ENCODE results near the gene SP3. TPM values are rescaled to one million over a fixed set of nuclear protein-coding genes. Genes with fewer than 3 reads are reported as not detected.

The SP3 gene
- total and polyA plus RNA-seq, 2 of the 8 experiments (the other 6 are each of a cell fraction or from before 2014, with no cell fraction given) = 31.0 to 92.1 TPM

GRCh38 chr2:173874894-173875237, 90.3 kb downstream of the SP3 start:
- H3K27ac ChIP-seq (ENCODE audit: low read depth, low read length) = no peak overlapping the region
- TF ChIP-seq E2F6 (IDR thresholded peaks at IDR 0.05) (no peak), NRF1 (IDR thresholded peaks at IDR 0.05; ENCODE audit: low read depth, low read length) (no peak), NANOG (IDR thresholded peaks at IDR 0.05; ENCODE audit: insufficient read depth, low read depth, low read length, poor library complexity, severe bottlenecking) (no peak), BCL11A (IDR thresholded peaks at IDR 0.05; ENCODE audit: low read depth in 2 of 2, low read length in 2 of 2) (no peak), BRCA1 (IDR thresholded peaks at IDR 0.05; ENCODE audit: low read depth, low read length) (no peak), TBP (IDR thresholded peaks at IDR 0.05; ENCODE audit: low read depth, low read length) (no peak), POU5F1 (IDR thresholded peaks at IDR 0.05; ENCODE audit: low read depth, low read length) (no peak), CHD1 (IDR thresholded peaks at IDR 0.05; ENCODE audit: low read depth, low read length) (no peak)
- CTCF ChIA-PET (ENCODE audit: partially characterized antibody) = interaction anchor here (0.8 to 3.3 kb wide), 8 partner anchors 9 to 473 kb away, joined by 3 to 12 read pairs (median 4); no protein-coding TSS in a partner anchor
- H3K14ac ChIP-seq (ENCODE audit: insufficient read length) = no peak overlapping the region
- H3K4me1 ChIP-seq (replicated peaks in 1 of 4; ENCODE audit: control insufficient read depth in 3 of 4, insufficient read depth in 4 of 4, low read length in 3 of 4) = peaks cover 0 to 3% (median 0%) of the 10 kb centered on the region in 4 experiments; a peak in 1 of 7 replicates
- WGBS, 2 experiments (ENCODE audit: extremely low coverage in 1 of 2, insufficient coverage in 1 of 2, insufficient read length in 1 of 2, insufficient replicate concordance in 2 of 2, low coverage in 1 of 2, low lambda C conversion rate in 2 of 2, missing lambda C conversion rate in 1 of 2) = 96% methylated on average over 1 of the region's 1 CpG; no CpG with 5 or more reads in 1 of the 2 experiments
- H3K27me3 ChIP-seq (replicated peaks in 1 of 4; ENCODE audit: control insufficient read depth in 3 of 4, extremely low read depth in 1 of 4, insufficient read depth in 3 of 4, low read length in 3 of 4) = no peaks in the 10 kb centered on the region
- POLR2A ChIA-PET (ENCODE audit: partially characterized antibody) = no interaction called here
- no peak overlapping the region for H2BK5ac ChIP-seq (ENCODE audit: low read depth, low read length)
- no peak overlapping the region for H3K18ac ChIP-seq (ENCODE audit: extremely low read depth, low read length)
- H3K9me3 ChIP-seq (ENCODE audit: insufficient read depth in 2 of 2, low read depth in 1 of 2, low read length in 1 of 2) = no peaks in the 10 kb centered on the region
- H2BK15ac ChIP-seq (ENCODE audit: low read length) = no peak overlapping the region
- H3K36me3 ChIP-seq (ENCODE audit: control insufficient read depth in 2 of 4, insufficient read depth in 4 of 4, low read length in 3 of 4) = no peaks in the 10 kb centered on the region
- H2AFZ ChIP-seq (ENCODE audit: low read length) = no peak overlapping the region
- H4K8ac ChIP-seq (ENCODE audit: extremely low read depth, insufficient read depth, low read length) = no peak overlapping the region
- no peak overlapping the region for H2BK120ac ChIP-seq (replicated peaks; ENCODE audit: low read depth, low read length)
- no peak overlapping the region for H3K4ac ChIP-seq (replicated peaks; ENCODE audit: insufficient read length, low read depth, low read length)
- FAIRE-seq = no peak
- no peak overlapping the region for H3K4me2 ChIP-seq (ENCODE audit: insufficient read depth in 1 of 2, low read depth in 2 of 2, low read length in 2 of 2)
- no peak overlapping the region for H4K5ac ChIP-seq (ENCODE audit: insufficient read length, low read depth, low read length)
- H2BK12ac ChIP-seq (ENCODE audit: low read depth, low read length) = no peak overlapping the region
- no peaks in the 10 kb centered on the region for H3K79me2 ChIP-seq (ENCODE audit: control insufficient read depth in 1 of 2, insufficient read depth in 2 of 2, low read length in 2 of 2)
- H2BK20ac ChIP-seq (ENCODE audit: low read length) = 0 out of 2 replicates have a peak overlapping the region, but pooled peaks have one; percentile 52
- H2AK5ac ChIP-seq (ENCODE audit: low read depth, low read length) = no peak overlapping the region
- H3K4me3 ChIP-seq (ENCODE audit: extremely low read depth in 1 of 4, insufficient read depth in 2 of 4, low read depth in 3 of 4, low read length in 4 of 4) = no peak overlapping the region
- DNase-seq (ENCODE audit: low read depth in 1 of 2, low spot score in 2 of 2) = no peak
- no peaks in the 10 kb centered on the region for H3K79me1 ChIP-seq (ENCODE audit: low read depth, low read length)
- no peaks in the 10 kb centered on the region for H3K23me2 ChIP-seq (ENCODE audit: low read depth, low read length)
- no peak overlapping the region for H3K56ac ChIP-seq (replicated peaks; ENCODE audit: insufficient read length, low read depth, low read length)
- H4K91ac ChIP-seq (replicated peaks; ENCODE audit: insufficient read length, low read length) = no peak overlapping the region
- no peak overlapping the region for H3K23ac ChIP-seq (ENCODE audit: insufficient read length)
- H4K20me1 ChIP-seq (replicated peaks in 1 of 2; ENCODE audit: control insufficient read depth in 1 of 2, insufficient read depth in 2 of 2, low read length in 2 of 2) = no peaks in the 10 kb centered on the region
- H3K9ac ChIP-seq (replicated peaks in 1 of 4; ENCODE audit: extremely low read depth in 1 of 4, low read depth in 3 of 4, low read length in 3 of 4) = no peak overlapping the region

All from H1 (cell line).